HuH-7.5 (cell line): ENCODE measurements around the gene RPS6KL1.

Experiments
- DNase-seq: peaks from one replicate; pipeline ENCODE4 v3.0.0; 2011; ENCODE audit warnings: low spot score

Gene RPS6KL1

DNA sequence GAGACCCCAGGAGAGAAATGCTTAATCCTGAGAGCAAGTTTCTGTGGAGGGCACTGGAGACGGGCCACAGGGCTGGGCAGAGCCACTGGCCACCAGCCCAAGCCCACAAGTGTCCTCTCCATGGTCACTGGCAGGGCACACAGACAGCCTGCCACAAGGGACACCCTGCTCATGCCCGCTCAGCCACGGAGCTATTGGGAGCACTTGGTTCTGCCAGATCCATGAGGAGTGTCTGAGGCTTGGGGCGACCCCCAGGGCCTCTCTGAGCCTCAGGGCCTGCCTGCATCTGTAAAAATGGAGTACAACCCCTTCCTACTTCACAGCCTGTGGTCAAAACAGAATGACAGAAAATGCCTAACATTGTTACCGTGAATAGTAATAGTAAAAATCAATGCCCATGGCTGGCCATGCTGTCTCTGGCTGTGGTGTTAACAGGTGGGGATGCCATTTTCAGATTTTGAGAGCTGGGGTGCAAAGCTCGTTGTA lies 29.2 kb upstream of the RPS6KL1 start:
- DNase-seq, result no peak

DNA sequence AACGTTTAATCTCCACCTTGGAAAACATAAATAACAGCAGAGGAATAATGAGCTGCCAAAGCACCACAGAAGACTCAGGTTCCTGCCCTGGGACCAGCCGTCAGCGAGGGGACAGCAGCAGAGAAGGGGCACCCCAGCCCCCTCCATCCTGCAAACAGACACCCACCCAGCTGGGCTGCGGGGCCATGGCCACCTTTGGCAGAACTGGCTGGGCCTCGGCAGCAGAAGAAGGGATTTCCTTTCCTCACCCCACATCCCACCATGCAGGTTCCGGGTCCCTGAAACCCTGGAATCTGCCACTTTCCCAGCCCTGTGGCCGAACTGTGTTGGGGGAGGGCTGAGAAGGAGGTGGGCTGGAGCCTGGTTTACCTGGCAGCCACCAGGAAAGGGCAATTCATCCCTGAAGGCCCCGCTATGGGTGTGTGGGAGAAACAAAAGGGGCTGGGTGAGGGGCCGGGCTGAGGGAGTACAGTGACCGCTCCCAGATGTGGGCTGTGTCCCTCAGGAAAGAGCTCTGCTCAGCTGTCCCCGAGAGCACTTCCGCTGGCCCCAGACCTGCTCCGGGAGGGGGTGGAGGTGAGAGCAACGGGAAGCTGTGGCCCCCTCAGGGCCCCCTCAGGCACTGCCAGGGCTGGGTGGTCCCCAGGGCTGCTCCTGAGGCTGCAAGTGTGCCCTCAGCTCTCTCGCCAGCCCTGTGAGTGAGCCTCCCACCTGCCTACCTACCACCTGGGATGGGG lies 28.6 kb upstream of the RPS6KL1 start:
- DNase-seq, result no peak

DNA sequence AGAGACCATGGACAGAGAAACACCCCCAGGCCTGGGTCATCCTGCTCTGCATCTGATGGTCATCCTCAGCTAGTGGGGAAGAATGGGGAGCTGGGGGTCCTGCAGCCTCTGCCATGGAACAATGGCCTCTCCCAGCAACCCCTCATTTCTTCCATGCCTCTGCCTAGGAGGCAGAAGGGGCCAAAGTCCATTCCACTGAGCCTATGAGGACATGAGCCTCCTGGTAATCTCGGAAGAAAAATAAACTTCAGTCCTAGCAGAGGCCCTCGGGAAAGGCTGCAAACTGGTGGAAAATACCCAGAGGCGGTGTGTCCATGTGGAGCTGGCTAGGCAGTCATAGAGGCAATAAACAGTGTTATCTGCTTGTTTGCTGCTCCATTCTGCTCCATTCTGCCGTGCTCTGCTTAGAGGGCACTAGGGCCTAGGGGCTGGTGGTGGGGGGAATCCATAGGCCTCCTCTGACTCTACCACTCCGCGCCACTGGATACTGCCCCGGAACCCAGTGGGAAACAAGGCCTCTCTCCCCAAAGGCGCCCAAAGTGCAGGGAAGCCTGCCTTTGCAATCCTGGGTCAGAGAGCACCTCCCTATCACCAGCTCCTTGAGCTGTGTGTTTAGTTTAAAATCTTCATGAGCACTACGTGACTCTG lies 27.9 kb upstream of the RPS6KL1 start:
- peak; percentile 78 for DNase-seq

GRCh38 chr14:74949859-74950573 lies 27.0 kb upstream of the RPS6KL1 start:
- DNase-seq, result no peak

- DNase-seq, result no peak
These were observed 26.1 kb upstream of the RPS6KL1 start for GRCh38 chr14:74949191-74949601.

- no peak for DNase-seq
These were observed 25.4 kb upstream of the RPS6KL1 start for GRCh38 chr14:74948228-74949175.

- DNase-seq, result no peak
These were observed 24.5 kb upstream of the RPS6KL1 start for GRCh38 chr14:74947353-74948227.

- no peak for DNase-seq
These were observed 23.7 kb upstream of the RPS6KL1 start for GRCh38 chr14:74946659-74947281.

GRCh38 chr14:74945852-74946658 lies 23.0 kb upstream of the RPS6KL1 start:
- DNase-seq, result peak; percentile 92

DNA sequence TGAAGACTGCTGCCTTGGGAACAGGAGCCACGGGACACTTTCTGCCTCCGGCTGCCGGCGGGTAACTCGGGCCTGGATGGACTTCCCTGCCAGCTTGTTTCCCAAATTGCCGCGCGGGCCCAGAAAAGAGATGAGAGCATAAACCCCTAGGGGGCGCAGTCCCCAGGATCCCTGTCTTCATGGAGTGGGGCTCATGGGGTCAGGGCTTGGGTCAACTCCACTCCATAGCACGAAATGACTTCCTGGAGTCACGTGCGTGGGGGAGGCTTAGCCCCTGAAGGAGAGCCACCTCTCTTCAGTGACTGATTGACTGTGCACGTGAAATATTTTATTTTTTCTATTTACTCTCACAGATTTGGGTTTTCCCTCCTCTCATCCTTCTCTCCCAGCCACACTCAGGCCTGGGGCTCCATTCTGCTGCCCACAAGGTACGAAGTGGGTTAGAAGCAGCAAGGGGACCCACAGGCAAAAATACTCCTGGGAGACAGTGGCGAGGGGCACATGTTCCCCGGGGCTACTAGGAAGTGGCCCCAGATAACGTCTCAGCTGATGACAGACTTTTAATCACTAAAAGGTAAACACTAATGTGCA lies 22.3 kb upstream of the RPS6KL1 start:
- DNase-seq, result peak; percentile 56

GRCh38 chr14:74942608-74943007 lies 19.5 kb upstream of the RPS6KL1 start:
- no peak for DNase-seq

DNA sequence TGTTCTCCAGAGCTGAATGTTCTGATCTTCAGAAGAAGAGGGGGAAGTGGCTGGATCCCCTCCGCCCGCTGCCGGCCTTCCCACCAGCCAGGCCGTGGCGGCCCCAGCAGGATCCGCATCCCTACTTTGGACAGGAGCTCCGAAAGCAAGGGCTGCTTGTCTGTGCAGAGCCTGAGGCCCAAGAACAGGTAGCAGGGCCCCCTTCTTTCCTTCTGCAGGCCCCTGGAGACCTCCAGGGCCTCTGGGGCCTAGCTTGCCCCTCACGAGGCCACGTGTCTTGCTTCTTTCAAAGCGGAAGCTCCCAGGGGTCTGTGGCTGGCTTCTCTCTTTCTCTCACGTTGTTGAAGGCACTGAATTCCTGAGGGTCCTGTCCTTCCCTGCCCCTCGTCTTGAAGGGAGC lies 19.1 kb upstream of the RPS6KL1 start:
- no peak for DNase-seq

- DNase-seq, result no peak
These were observed 18.6 kb upstream of the RPS6KL1 start for GRCh38 chr14:74941676-74942097.

GRCh38 chr14:74940956-74941565 lies 18.0 kb upstream of the RPS6KL1 start:
- DNase-seq, result no peak

- no peak for DNase-seq
These were observed 15.8 kb upstream of the RPS6KL1 start for GRCh38 chr14:74938531-74939495.

GRCh38 chr14:74937171-74937570 lies 14.1 kb upstream of the RPS6KL1 start:
- no peak for DNase-seq

- DNase-seq, result no peak
These were observed 13.7 kb upstream of the RPS6KL1 start for GRCh38 chr14:74936731-74937130.
